ENCODE data around the gene ETS1. TPM values are rescaled to one million over a fixed set of nuclear protein-coding genes. Genes with fewer than 3 reads are reported as not detected.

ETS1 gene
- polyA plus RNA-seq, 1 donor from 2014 or later, result 0.42 TPM

- Histone ChIP-seq H2AFZ (ENCODE audit: low read depth, low read length) (no peak overlapping the region), H3K27me3 (ENCODE audit: insufficient read depth, low read depth, low read length) (no peaks in the 10 kb centered on the region), H4K20me1 (ENCODE audit: insufficient read depth) (no peaks in the 10 kb centered on the region), H3K36me3 (ENCODE audit: insufficient read depth, low read length) (no peaks in the 10 kb centered on the region), H3K27ac (ENCODE audit: low read length) (no peak overlapping the region), H3K9me2 (ENCODE audit: insufficient read depth, low read length) (no peaks in the 10 kb centered on the region), H3K4me3 (ENCODE audit: low read length) (no peak overlapping the region), H3K79me2 (replicated peaks; ENCODE audit: insufficient read depth, low read length) (no peaks in the 10 kb centered on the region), H3K9me3 (ENCODE audit: low read length) (no peaks in the 10 kb centered on the region), H3K9ac (ENCODE audit: low read length) (no peak overlapping the region), H3F3A (ENCODE audit: insufficient read depth, low read length, poor library complexity, severe bottlenecking) (no peaks in the 10 kb centered on the region), H3K4me2 (ENCODE audit: low read length) (no peak overlapping the region)
- TF ChIP-seq SMC3 (conservative IDR thresholded peaks at IDR 0.05; ENCODE audit: poor library complexity) (no peak), RAD21 (conservative IDR thresholded peaks at IDR 0.05) (no peak), EP300 (conservative IDR thresholded peaks at IDR 0.05; ENCODE audit: poor library complexity, severe bottlenecking) (no peak), CTCF (IDR thresholded peaks at IDR 0.05; ENCODE audit: poor library complexity, severe bottlenecking) (no peak)
Observed at GRCh38 chr11:128422576-128423370, 164.6 kb downstream of the ETS1 start.

GRCh38 chr11:128421577-128422330 is 165.6 kb downstream of the ETS1 start:
- Histone ChIP-seq H3K4me2 (ENCODE audit: low read length) (no peak overlapping the region), H3K4me3 (ENCODE audit: low read length) (no peak overlapping the region), H3K27me3 (ENCODE audit: insufficient read depth, low read depth, low read length) (no peaks in the 10 kb centered on the region), H2AFZ (ENCODE audit: low read depth, low read length) (no peak overlapping the region), H3K9ac (ENCODE audit: low read length) (no peak overlapping the region), H3K27ac (ENCODE audit: low read length) (no peak overlapping the region), H3K36me3 (ENCODE audit: insufficient read depth, low read length) (no peaks in the 10 kb centered on the region), H3F3A (ENCODE audit: insufficient read depth, low read length, poor library complexity, severe bottlenecking) (no peaks in the 10 kb centered on the region), H4K20me1 (ENCODE audit: insufficient read depth) (no peaks in the 10 kb centered on the region), H3K79me2 (replicated peaks; ENCODE audit: insufficient read depth, low read length) (no peaks in the 10 kb centered on the region), H3K9me3 (ENCODE audit: low read length) (no peaks in the 10 kb centered on the region), H3K9me2 (ENCODE audit: insufficient read depth, low read length) (no peaks in the 10 kb centered on the region)
- no peak for TF ChIP-seq MXI1 (conservative IDR thresholded peaks at IDR 0.05; ENCODE audit: poor library complexity, severe bottlenecking)
- TF ChIP-seq EP300 (conservative IDR thresholded peaks at IDR 0.05; ENCODE audit: poor library complexity, severe bottlenecking), result no peak
- TF ChIP-seq POLR2AphosphoS5 (IDR thresholded peaks at IDR 0.05), result no peak
- TF ChIP-seq RAD21 (conservative IDR thresholded peaks at IDR 0.05), result no peak
- TF ChIP-seq SMC3 (conservative IDR thresholded peaks at IDR 0.05; ENCODE audit: poor library complexity), result no peak
- TF ChIP-seq EZH2 (IDR thresholded peaks at IDR 0.05; ENCODE audit: borderline replicate concordance, insufficient read depth, low read length, poor library complexity, severe bottlenecking), result no peak
- no peak for TF ChIP-seq CTCF (IDR thresholded peaks at IDR 0.05; ENCODE audit: poor library complexity, severe bottlenecking)
- TF ChIP-seq REST (IDR thresholded peaks at IDR 0.05; ENCODE audit: borderline replicate concordance), result no peak
- TF ChIP-seq TAF1 (IDR thresholded peaks at IDR 0.05; ENCODE audit: low read depth), result no peak
